Ovary (tissue), 1 donor: ENCODE data around the gene C14orf93.

Experiments
- EP300 ChIP-seq: sonication (generic); formaldehyde crosslinking; IDR thresholded peaks from one replicate; pipeline ENCODE4 v1.6.1; 2017; ENCODE audit warnings: antibody characterized with exemption
- POLR2A ChIP-seq: fragments of 450-650 bp; IDR thresholded peaks from one replicate; pipeline ENCODE4 v1.6.1; 2017; ENCODE audit warnings: antibody characterized with exemption, mild to moderate bottlenecking, moderate library complexity

DNA sequence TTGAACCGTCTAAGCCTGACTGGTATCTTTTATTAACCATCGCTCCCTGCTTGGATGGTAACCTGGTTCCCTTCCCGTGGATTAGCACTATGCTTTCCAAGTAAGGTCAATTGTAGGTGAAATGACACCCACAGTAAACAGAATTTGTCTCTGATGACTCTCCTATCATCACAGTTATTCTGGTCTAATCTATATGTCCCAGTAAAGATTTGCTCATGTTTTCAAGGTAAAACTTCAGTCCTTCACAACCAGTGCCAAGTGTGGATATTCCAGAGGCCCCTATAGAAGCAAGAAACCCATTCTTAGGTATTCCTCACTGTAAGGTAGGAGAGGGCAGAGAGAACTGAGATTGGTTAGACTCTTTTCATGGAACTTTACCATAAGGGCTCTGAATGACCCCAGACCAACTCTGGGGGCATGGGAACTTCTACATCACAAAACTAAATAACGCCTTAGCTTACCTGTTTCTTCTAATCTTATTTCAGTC, 43.1 kb downstream of the C14orf93 start:
- TF ChIP-seq POLR2A (no peak), EP300 (no peak)
